T47D (cell line): ENCODE results near the gene SUMF1.

ENCODE experiments used
- DNase-seq, 2 experiments: peaks; one replicate each; pipeline versions ENCODE4 v3.0.0 to v3.0.0-alpha.2; 2011 to 2012; ENCODE audit warnings: low read depth in 1 of 2, low spot score in 1 of 2
- JUND ChIP-seq: IDR thresholded peaks from 2 replicates; pipeline ENCODE4 v1.6.1; 2012; ENCODE audit warnings: low read depth
- in situ Hi-C: cut with HindIII; loops from 2 replicates; pipeline ENCODE4 v1.10.0; 2016; ENCODE audit warnings: low sequenced_read_pairs, low pct_unique_long_range_greater_than_20kb

The SUMF1 gene

DNA sequence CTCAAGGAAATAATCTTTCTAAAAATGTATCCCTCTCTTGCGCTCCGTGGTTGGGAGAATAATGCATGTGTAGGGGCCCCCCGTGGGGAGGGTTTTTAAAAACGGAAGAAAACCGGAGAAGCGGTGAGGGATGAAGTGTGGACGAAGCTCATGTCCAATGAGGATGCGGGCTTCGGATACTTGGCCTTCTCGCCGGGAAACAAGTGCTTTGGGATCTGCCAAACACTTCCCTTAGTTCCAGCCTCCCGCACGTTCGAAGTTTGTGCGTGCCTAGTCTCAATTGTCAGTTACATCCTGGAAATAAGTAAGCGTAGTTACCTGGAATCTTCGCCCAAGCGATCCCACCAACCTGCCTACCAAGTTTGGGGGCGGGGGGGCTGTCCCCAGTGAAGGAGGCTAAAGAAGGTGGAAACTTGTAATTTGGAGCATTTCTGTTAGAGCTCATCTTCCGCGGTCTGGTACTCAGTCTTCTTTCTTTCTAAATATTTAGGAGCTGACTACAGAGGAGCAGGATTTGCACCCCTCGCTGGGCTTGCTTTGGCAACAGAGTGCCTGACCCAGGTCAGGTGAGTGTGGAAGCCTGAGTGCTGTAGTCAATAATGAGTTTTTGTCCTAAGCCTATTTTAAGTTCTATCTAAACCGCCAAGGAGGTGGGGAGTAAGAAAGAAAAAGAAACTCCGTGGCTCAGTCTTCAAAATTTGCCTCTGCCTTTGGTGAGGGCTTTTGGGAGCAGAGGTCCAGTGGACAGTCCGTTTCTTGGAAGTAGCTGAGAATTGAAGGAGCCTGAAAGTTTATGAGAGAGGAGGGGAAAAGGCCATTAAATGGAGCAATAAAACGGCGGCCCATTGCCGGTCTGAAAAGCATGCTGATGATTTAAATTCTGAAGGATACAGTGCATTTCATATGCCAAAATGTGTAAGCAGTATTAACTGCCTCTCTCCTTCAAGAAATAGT lies 27.1 kb upstream of the SUMF1 start:
- in situ Hi-C loops = no loop called here
- no peak for DNase-seq
- TF ChIP-seq JUND = no peak

DNA sequence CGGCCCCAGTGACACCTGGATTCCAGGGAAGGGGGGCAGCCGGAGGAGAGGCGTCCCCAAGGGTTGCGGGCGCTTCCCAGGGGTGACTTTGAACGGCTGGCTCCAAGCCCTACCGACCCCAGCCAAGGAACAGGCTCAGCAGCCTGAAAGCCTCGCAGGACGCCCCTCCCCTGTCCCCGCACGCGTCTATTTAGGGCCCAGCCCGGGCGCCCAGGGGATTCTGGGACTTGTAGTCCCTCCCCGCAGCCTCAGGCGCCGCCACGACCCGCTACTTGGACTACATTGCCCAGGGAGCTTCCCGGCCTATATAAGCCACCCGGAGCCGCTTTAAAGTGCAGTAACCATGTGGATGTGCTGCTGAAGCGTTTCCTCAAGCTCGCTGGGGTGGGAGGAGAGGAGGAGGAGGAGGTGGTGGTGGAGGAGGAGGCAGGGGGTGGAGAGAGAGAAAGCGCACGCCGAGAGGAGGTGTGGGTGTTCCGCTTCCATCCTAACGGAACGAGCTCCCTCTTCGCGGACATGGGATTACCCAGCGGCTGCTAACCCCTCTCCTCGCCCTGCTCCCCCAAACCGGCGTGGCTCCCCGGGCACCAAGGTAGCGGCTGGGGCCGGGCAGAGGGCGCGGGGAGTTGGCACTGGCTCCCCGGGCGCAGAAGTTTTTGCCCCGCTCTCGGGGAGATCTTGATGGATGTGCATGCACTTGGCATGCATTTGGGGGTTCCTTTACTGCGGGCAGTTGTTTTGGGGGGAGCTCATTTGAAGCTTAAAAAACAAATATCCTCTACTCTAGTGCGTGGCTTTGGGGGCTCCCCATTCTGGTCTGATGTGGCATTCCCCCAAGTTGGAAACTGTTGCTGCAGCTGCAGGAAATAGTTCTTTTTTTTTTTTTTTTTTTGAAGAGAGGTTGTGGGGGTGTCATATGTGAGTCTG lies 26.2 kb upstream of the SUMF1 start, which contains the start of gene ITPR1:
ITPR1 (plus strand) TSS at position 335 of the 927 bp plus-strand sequence. CDS start 23,144 bp downstream, outside the sequence.
- in situ Hi-C loops = no loop called here
- no peak for TF ChIP-seq JUND
- peak; percentile 86 to 99 for DNase-seq

- DNase-seq = peak; percentile 48 to 91
- TF ChIP-seq JUND = no peak
- in situ Hi-C loops = no loop called here
Measured at GRCh38 chr3:4492208-4493013, 25.3 kb upstream of the SUMF1 start.

DNA sequence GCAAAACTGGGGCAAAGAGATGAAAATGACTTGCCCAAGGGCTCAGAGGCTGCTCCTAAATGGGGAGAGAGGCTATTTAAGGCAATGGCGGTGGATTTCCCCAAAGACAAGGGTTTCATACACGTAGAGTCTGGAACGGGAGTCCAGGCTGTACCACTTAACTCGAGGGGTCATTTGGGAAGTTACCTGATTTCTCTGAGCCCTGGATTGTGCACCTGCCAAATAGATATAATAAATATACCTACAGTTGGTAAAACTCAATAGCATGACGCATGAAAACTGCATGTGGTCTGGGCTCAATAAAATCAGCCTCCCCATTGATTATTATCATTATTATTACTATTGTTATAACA lies 24.8 kb upstream of the SUMF1 start:
- in situ Hi-C loops = no loop called here
- DNase-seq = no peak
- no peak for TF ChIP-seq JUND

GRCh38 chr3:4478261-4478660 lies 11.2 kb upstream of the SUMF1 start:
- in situ Hi-C loops = no loop called here
- DNase-seq = no peak
- no peak for TF ChIP-seq JUND

DNA sequence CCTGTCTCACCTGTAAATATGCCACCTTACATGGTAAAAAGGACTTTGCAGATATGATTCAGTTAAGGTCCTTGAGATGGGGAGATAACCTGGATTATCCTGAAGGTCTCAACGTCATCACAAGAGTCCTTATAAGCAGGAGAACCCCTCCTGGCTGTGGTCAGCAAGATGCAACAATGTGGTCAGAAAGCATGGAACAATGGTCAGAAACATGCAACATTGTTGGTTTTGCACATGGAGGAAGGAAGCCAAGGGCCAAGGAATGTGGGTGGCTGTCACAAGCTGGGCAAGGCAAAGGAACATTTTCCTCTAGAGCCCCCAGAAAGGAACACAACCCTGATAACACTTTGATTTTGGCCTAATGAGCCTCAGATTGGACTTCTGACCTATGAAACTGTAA lies 9.4 kb upstream of the SUMF1 start:
- no peak for TF ChIP-seq JUND
- DNase-seq = no peak
- in situ Hi-C loops = no loop called here

DNA sequence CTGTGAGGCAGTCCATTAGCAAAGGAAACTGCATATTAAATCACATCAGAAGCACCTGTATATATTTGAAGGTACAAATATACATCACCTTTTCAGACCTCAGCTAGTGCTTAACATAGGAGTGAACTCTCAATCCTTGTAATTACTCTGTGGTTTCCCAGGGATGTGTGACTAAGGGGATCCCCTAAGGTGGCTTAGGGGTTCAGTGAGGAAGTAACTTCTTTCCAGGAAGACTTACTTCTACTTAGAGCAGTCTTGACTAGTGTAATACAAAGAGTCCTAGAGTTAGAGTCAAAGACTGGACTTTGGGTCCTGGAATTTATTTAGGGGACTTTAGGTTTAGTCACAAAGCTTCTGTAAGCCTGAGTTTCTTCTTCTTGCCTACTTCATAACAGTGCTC lies 8.7 kb upstream of the SUMF1 start:
- no peak for TF ChIP-seq JUND
- in situ Hi-C loops = no loop called here
- DNase-seq = no peak

GRCh38 chr3:4474683-4475490 lies 7.8 kb upstream of the SUMF1 start:
- DNase-seq = peak in 1 of 2 experiments; percentile 39
- in situ Hi-C loops = no loop called here
- no peak for TF ChIP-seq JUND

- DNase-seq = no peak
- in situ Hi-C loops = no loop called here
- TF ChIP-seq JUND = no peak
Measured at GRCh38 chr3:4472766-4473165, 5.7 kb upstream of the SUMF1 start.

DNA sequence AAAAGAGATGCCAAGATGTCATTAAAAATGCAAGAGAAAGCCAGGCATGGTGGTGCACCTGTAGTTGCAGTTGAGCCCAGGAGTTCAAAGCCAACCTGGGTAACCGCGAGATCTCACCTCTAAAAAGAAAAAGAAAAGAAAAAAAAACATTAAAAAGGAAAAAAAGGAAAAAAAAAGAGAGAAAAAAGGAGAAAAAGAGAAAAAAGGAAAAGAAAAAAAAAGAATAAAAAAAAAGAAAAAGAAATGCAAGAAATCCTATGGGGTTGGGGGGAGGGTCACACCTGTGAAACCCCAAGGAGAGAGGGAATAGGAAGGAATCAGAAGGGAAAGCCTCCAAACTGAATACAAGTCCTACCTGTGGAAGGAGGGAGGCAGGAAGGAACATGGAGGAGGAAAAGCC lies 5.2 kb upstream of the SUMF1 start:
- no peak for DNase-seq
- in situ Hi-C loops = no loop called here
- no peak for TF ChIP-seq JUND

- TF ChIP-seq JUND = no peak
- in situ Hi-C loops = no loop called here
- DNase-seq = no peak
Measured at GRCh38 chr3:4471907-4472306, 4.8 kb upstream of the SUMF1 start.
